ENCODE results near the gene MISP.

The MISP gene

DNA sequence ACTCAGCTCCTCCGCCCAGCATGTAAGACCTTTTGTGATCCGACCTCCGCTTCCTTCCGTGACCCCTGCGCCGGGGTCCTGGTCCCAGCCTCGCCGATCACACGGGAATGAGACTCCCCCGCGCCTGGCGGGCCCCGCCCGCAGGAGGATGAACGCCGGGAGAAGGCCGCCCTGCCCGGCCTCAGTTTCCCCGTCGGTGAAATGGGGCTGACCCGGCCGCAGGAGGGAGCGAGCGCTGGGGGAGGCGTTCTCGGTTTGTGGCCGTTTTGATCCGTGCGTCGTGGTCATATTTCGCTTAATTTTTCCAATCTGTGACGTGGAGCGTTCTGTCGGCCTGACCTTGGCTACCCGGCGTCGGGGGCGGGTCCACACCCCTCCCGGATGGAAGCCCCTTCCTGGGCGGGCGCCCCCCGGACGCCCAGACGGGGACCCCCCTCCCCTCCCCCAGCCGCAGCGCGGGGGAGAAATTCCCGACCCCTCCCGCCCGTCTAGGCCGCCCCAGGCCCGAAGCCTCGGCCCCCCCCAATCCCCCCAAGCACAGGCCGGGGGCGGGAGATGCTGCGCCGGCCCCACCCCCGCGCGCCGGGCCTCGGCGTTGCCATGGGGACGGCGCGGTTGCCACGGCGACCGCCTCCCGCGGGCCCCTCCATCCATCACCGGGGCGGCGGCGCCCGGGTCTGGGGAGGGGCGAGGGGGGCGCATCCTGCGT is 31.1 kb upstream of the MISP start:
- peaks cover 4% of the 10 kb centered on the region for H3K36me3 ChIP-seq (ENCODE audit: insufficient read depth, insufficient read length, low read length)
- H3K4me3 ChIP-seq (ENCODE audit: insufficient read length, low read depth): no peak overlapping the region
- DNase-seq (ENCODE audit: low read depth, low spot score): no peak
- H3K9ac ChIP-seq (ENCODE audit: insufficient read length, low read depth): no peak overlapping the region
- H3K4me1 ChIP-seq (ENCODE audit: insufficient read depth, insufficient read length): peaks cover 17% of the 10 kb centered on the region
- TF ChIP-seq ZNF274 (IDR thresholded peaks at IDR 0.05; ENCODE audit: low read depth, low read length) (no peak), SUZ12 (IDR thresholded peaks at IDR 0.05; ENCODE audit: extremely low read depth, insufficient read depth, insufficient read length) (no peak), YY1 (IDR thresholded peaks at IDR 0.05; ENCODE audit: insufficient read depth, insufficient read length) (no peak)
- no peaks in the 10 kb centered on the region for H3K9me3 ChIP-seq (ENCODE audit: insufficient read depth, low read length)
- no peaks in the 10 kb centered on the region for H3K27me3 ChIP-seq (ENCODE audit: insufficient read depth, insufficient read length)

DNA sequence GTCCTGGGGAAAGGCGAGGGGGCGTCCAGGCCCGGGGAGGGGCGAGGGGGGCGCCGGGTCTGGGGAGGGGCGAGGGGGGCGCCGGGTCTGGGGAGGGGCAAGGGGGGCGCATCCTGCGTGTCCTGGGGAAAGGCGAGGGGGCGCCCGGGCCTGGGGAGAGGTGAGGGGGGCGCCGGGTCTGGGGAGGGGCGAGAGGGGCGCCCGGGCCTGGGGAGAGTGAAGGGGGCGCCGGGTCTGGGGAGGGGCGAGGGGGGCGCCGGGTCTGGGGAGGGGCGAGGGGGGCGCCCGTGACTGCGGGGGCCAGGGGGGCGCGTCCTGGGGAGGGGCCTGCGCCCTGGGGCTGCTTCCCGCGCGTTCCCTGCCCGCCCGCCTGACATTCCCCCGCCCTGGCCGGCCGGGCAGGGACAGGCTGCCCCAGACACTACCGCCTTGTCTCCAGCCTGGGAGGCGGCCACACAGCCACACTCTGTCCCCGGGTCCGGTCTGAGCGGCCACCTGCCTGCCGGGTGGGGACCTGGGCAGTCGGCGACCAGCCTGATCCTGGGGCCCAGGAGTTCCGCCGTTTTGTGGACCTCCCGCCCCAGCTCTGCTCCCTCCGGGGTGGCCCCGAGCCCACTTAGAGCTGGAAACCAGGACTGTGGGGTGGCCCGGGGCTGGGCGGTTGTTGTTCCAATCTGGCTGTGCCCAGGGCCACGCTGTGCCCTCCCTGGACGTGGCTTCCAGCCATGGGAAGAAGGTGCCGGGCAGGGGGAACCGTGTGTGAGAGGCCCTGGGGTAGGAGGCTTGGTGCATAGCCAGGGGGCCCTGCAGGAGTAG is 30.4 kb upstream of the MISP start:
- DNase-seq (ENCODE audit: low read depth, low spot score): no peak
- H3K9me3 ChIP-seq (ENCODE audit: insufficient read depth, low read length): no peaks in the 10 kb centered on the region
- no peaks in the 10 kb centered on the region for H3K36me3 ChIP-seq (ENCODE audit: insufficient read depth, insufficient read length, low read length)
- TF ChIP-seq SUZ12 (IDR thresholded peaks at IDR 0.05; ENCODE audit: extremely low read depth, insufficient read depth, insufficient read length) (no peak), ZNF274 (IDR thresholded peaks at IDR 0.05; ENCODE audit: low read depth, low read length) (no peak), YY1 (IDR thresholded peaks at IDR 0.05; ENCODE audit: insufficient read depth, insufficient read length) (no peak)
- no peak overlapping the region for H3K9ac ChIP-seq (ENCODE audit: insufficient read length, low read depth)
- H3K4me3 ChIP-seq (ENCODE audit: insufficient read length, low read depth): no peak overlapping the region
- H3K4me1 ChIP-seq (ENCODE audit: insufficient read depth, insufficient read length): peaks cover 17% of the 10 kb centered on the region
- no peaks in the 10 kb centered on the region for H3K27me3 ChIP-seq (ENCODE audit: insufficient read depth, insufficient read length)

DNA sequence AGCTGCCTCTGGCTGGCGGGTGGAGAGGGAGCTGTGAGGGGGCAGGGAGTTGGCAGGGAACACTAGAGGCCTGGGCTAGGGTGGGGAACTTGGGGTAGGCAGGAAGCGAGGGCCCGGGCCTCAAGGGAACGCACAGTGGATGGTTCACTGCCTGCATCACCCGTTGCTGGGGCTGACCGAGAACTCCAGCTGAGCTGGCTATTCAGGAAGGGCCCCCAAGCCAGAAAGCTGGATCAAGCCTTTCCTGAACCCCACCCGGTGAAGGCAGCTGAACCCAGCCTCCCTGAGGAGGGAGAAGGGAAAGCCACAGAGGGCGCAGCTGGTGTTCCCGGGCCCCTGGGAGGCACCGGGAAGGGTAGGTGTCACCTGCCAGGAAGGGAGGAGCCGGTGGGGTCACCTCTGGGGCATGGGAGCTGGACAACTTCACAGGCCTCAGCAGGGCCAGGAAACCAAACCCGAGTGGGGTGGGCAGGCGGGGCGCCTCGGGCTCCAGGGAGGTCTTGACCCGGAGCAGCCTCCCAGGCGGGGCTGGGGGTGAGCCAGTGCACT is 28.3 kb upstream of the MISP start:
- DNase-seq (ENCODE audit: low read depth, low spot score): no peak
- Histone ChIP-seq H3K27me3 (ENCODE audit: insufficient read depth, insufficient read length) (no peaks in the 10 kb centered on the region), H3K9ac (ENCODE audit: insufficient read length, low read depth) (no peak overlapping the region), H3K4me3 (ENCODE audit: insufficient read length, low read depth) (no peak overlapping the region), H3K9me3 (ENCODE audit: insufficient read depth, low read length) (no peaks in the 10 kb centered on the region), H3K4me1 (ENCODE audit: insufficient read depth, insufficient read length) (peaks cover 8% of the 10 kb centered on the region), H3K36me3 (ENCODE audit: insufficient read depth, insufficient read length, low read length) (peaks cover 14% of the 10 kb centered on the region)
- TF ChIP-seq YY1 (IDR thresholded peaks at IDR 0.05; ENCODE audit: insufficient read depth, insufficient read length) (no peak), SUZ12 (IDR thresholded peaks at IDR 0.05; ENCODE audit: extremely low read depth, insufficient read depth, insufficient read length) (no peak)

DNA sequence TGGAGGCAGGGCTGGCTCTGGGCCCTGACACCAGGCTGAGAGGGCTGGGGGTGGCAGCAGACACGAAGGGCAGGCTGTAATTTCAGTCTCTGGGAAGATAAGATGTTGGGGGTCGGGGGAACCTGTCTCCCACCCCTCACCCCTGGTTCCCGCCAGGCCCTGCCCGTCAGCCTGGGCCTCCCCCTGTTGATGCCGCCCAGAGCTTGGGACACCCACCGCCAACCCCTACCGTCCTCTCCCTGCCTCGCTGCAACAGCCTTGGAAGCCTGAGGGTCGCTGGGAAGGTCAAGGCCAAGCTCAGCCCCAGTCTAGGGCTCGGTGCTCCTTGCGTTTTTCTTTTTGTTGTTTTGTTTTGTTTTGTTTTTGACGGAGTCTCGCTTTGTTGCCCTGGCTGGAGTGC is 27.7 kb upstream of the MISP start:
- H3K27me3 ChIP-seq (ENCODE audit: insufficient read depth, insufficient read length): no peaks in the 10 kb centered on the region
- no peak overlapping the region for H3K9ac ChIP-seq (ENCODE audit: insufficient read length, low read depth)

DNA sequence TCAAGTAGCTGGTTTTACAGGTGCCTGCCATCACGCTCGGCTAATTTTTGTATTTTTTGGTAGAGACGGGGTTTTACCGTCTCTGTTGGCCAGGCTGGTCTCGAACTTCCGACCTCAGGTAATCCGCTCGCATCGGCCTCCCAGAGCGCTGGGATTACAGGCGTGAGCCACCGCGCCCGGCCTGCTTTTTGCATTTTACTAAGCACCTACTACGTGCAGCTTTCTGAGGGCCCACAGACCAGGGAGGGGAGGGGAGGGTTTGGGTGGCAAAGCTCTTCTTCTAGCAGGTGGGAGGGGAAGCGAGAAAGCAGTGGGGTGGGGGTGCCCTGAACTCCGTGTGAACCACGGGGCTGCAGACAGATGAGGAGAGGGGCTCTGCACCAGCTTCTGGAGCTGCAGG is 27.2 kb upstream of the MISP start:
- Histone ChIP-seq H3K4me3 (ENCODE audit: insufficient read length, low read depth) (no peak overlapping the region), H3K27me3 (ENCODE audit: insufficient read depth, insufficient read length) (no peaks in the 10 kb centered on the region), H3K4me1 (ENCODE audit: insufficient read depth, insufficient read length) (peaks cover 2% of the 10 kb centered on the region), H3K36me3 (ENCODE audit: insufficient read depth, insufficient read length, low read length) (peaks cover 21% of the 10 kb centered on the region), H3K9me3 (ENCODE audit: insufficient read depth, low read length) (no peaks in the 10 kb centered on the region), H3K9ac (ENCODE audit: insufficient read length, low read depth) (no peak overlapping the region)
- TF ChIP-seq SUZ12 (IDR thresholded peaks at IDR 0.05; ENCODE audit: extremely low read depth, insufficient read depth, insufficient read length): no peak
- no peak for TF ChIP-seq YY1 (IDR thresholded peaks at IDR 0.05; ENCODE audit: insufficient read depth, insufficient read length)
- TF ChIP-seq ZNF274 (IDR thresholded peaks at IDR 0.05; ENCODE audit: low read depth, low read length): no peak
- DNase-seq (ENCODE audit: low read depth, low spot score): no peak

More for the DNA sequence above, 27.7 kb upstream of the MISP start:
- Histone ChIP-seq H3K9me3 (ENCODE audit: insufficient read depth, low read length) (no peaks in the 10 kb centered on the region), H3K4me1 (ENCODE audit: insufficient read depth, insufficient read length) (peaks cover 5% of the 10 kb centered on the region), H3K36me3 (ENCODE audit: insufficient read depth, insufficient read length, low read length) (peaks cover 20% of the 10 kb centered on the region), H3K4me3 (ENCODE audit: insufficient read length, low read depth) (no peak overlapping the region)
- TF ChIP-seq SUZ12 (IDR thresholded peaks at IDR 0.05; ENCODE audit: extremely low read depth, insufficient read depth, insufficient read length): no peak
- TF ChIP-seq ZNF274 (IDR thresholded peaks at IDR 0.05; ENCODE audit: low read depth, low read length): no peak
- TF ChIP-seq YY1 (IDR thresholded peaks at IDR 0.05; ENCODE audit: insufficient read depth, insufficient read length): no peak
- DNase-seq (ENCODE audit: low read depth, low spot score): no peak

DNA sequence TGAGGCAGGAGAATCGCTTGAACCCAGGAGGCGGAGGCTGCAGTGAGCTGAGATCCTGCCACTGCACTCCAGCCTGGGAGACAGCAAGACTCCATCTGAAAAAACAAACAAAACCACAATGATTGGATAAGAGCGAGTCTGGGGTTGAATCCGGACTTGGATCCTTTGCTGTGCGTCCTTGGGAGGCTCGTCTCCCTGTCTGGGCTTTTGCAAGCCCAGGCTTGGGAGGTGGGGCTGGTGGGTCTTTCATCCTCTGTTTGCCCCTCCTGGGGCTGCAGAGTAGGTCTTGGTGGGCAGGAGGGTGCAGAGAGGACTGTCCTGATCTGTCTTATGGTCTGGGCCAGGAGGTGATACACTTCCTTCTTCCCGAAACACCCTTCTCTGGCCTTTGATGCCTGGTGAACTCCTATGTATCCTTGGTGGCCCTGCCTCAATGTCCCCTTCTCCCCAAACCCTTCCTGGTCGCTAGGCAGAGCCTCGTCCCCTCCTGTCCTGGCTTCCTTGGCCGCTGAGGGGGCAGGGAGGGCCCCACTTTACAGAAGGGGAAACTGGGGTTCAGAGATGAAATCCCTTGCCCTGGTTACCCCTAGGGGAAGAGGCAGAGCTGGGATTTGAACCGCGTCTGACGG is 25.3 kb upstream of the MISP start:
- Histone ChIP-seq H3K4me1 (ENCODE audit: insufficient read depth, insufficient read length) (peaks cover 5% of the 10 kb centered on the region), H3K9ac (ENCODE audit: insufficient read length, low read depth) (no peak overlapping the region), H3K27me3 (ENCODE audit: insufficient read depth, insufficient read length) (no peaks in the 10 kb centered on the region), H3K9me3 (ENCODE audit: insufficient read depth, low read length) (no peaks in the 10 kb centered on the region), H3K36me3 (ENCODE audit: insufficient read depth, insufficient read length, low read length) (peaks cover 21% of the 10 kb centered on the region), H3K4me3 (ENCODE audit: insufficient read length, low read depth) (no peak overlapping the region)
- no peak for TF ChIP-seq ZNF274 (IDR thresholded peaks at IDR 0.05; ENCODE audit: low read depth, low read length)
- TF ChIP-seq YY1 (IDR thresholded peaks at IDR 0.05; ENCODE audit: insufficient read depth, insufficient read length): no peak
- TF ChIP-seq SUZ12 (IDR thresholded peaks at IDR 0.05; ENCODE audit: extremely low read depth, insufficient read depth, insufficient read length): no peak
- no peak for DNase-seq (ENCODE audit: low read depth, low spot score)
